K562 (cell line): ENCODE results near the gene CD48. TPM values are rescaled to one million over a fixed set of nuclear protein-coding genes. Genes with fewer than 3 reads are reported as not detected.

Experiments used
- ATAC-seq: fragments of 200-7000 bp; cut with Tn5 transposase; 3 replicates; pipeline ENCODE4 v1.9.1; 2020; ENCODE audit warnings: moderate library complexity
- BruUV-seq: library from RNA; stranded (reverse); fragments of 400-500 nt; replicated peaks from 2 replicates; lab custom pipeline; 2021; lab: Mats Ljungman, UMichigan
- CTCF ChIA-PET: fragments of 300-600 bp; formaldehyde crosslinking; extraction: SDS; loops from one replicate; lab custom pipeline; 2021; ENCODE audit warnings: low intra/inter-chr PET ratio; lab: Yijun Ruan, JAX
- POLR2A ChIA-PET: fragments of 300-600, 350-650 bp; sonication (Branson Sonifier 250); formaldehyde crosslinking; extraction: SDS; loops from one replicate; lab custom pipeline; 2021; ENCODE audit warnings: antibody characterized with exemption, inconsistent platforms; lab: Yijun Ruan, JAX
- DNase-seq, 4 experiments: peaks; one replicate each; pipeline versions ENCODE4 v3.0.0 to v3.0.0-alpha.2; 2011 to 2018; ENCODE audit warnings: low spot score in 3 of 4, mixed read lengths in 3 of 4; ENCODE audit errors: extremely low read depth in 1 of 4
- FAIRE-seq: peaks from 2 replicates; lab custom pipeline; 2011; peaks lifted over from hg19 to GRCh38; lab: Jason Lieb, UNC
- H2AFZ ChIP-seq: 2 replicates; pipeline ENCODE4 v1.6.0; 2011; ENCODE audit warnings: low read depth, low read length, control low read depth, inconsistent platforms
- H3K27ac ChIP-seq: fragments of 200-600 bp; 3 replicates; pipeline ENCODE4 v1.8.0; 2011; ENCODE audit warnings: low read depth, mild to moderate bottlenecking, control low read depth, inconsistent platforms, low read length, moderate library complexity, mixed read lengths; ENCODE audit errors: extremely low read depth
- H3K27me3 ChIP-seq, 2 experiments: fragments of 300-600 bp in 1 of 2; 2 replicates in 1 of 2; 3 replicates in 1 of 2; pipeline versions ENCODE4 v1.6.0 to v1.8.0; 2011; ENCODE audit warnings: inconsistent platforms in 2 of 2, low read length in 2 of 2, mild to moderate bottlenecking in 1 of 2, mixed read lengths in 1 of 2, moderate library complexity in 1 of 2; ENCODE audit not compliant: control insufficient read depth in 2 of 2, insufficient read depth in 2 of 2
- H3K36me3 ChIP-seq: fragments of 300-600 bp; 3 replicates; pipeline ENCODE4 v1.8.0; 2011; ENCODE audit warnings: mild to moderate bottlenecking, low read length, inconsistent platforms; ENCODE audit not compliant: control insufficient read depth, insufficient read depth
- H3K4me1 ChIP-seq, 2 experiments: fragments of 200-600 bp in 1 of 2; replicated peaks in 1 of 2; 2 replicates in 1 of 2; 3 replicates in 1 of 2; pipeline versions ENCODE4 v1.5.1 to v1.8.0; 2011; ENCODE audit warnings: inconsistent platforms in 2 of 2, low read length in 2 of 2, mild to moderate bottlenecking in 1 of 2, mixed read lengths in 1 of 2, moderate library complexity in 1 of 2; ENCODE audit not compliant: control insufficient read depth in 2 of 2, insufficient read depth in 2 of 2
- H3K4me2 ChIP-seq: 2 replicates; pipeline ENCODE4 v1.6.1; 2011; ENCODE audit warnings: low read length, control low read depth, inconsistent platforms, mixed read lengths; ENCODE audit not compliant: insufficient read depth
- H3K4me3 ChIP-seq: fragments of 200-600 bp; sonication (generic), shearing (Covaris generic); 2 replicates; pipeline ENCODE4 v1.5.1; 2016; ENCODE audit warnings: control low read depth, inconsistent platforms
- H3K79me2 ChIP-seq: fragments of 200-600 bp; 3 replicates; pipeline ENCODE4 v1.8.0; 2011; ENCODE audit warnings: low read length, inconsistent platforms; ENCODE audit not compliant: control insufficient read depth, insufficient read depth
- H3K9ac ChIP-seq, 2 experiments: 2 replicates each; pipeline versions ENCODE4 v1.6.0 to v1.6.1; 2011; ENCODE audit warnings: low read depth in 2 of 2, low read length in 2 of 2, control low read depth in 1 of 2, inconsistent platforms in 1 of 2, mild to moderate bottlenecking in 1 of 2, mixed read lengths in 1 of 2; ENCODE audit not compliant: insufficient read depth in 1 of 2
- H3K9me1 ChIP-seq: one replicate; pipeline ENCODE4 v1.6.0; 2011; ENCODE audit warnings: inconsistent platforms, mild to moderate bottlenecking, low read length, moderate library complexity; ENCODE audit not compliant: control insufficient read depth, insufficient read depth
- H3K9me3 ChIP-seq: replicated peaks from 2 replicates; pipeline ENCODE4 v1.5.1; 2011; ENCODE audit warnings: low read depth, low read length, inconsistent platforms; ENCODE audit not compliant: control insufficient read depth, insufficient read depth
- H4K20me1 ChIP-seq: replicated peaks from 2 replicates; pipeline ENCODE4 v1.6.1; 2011; ENCODE audit warnings: low read length, inconsistent platforms, mixed read lengths; ENCODE audit not compliant: control insufficient read depth, insufficient read depth
- MAZ ChIP-seq, 2 experiments: fragments of 450-650 bp in 1 of 2; sonication (generic) in 1 of 2; formaldehyde crosslinking; IDR thresholded peaks in 1 of 2; conservative IDR thresholded peaks in 1 of 2; 2 replicates each; pipeline versions ENCODE4 v1.4.0 to v1.5.0; 2020; ENCODE audit warnings: mild to moderate bottlenecking in 1 of 2, missing genetic modification reagents in 1 of 2
- PKNOX1 ChIP-seq: fragments of 450-650 bp; IDR thresholded peaks from 2 replicates; pipeline ENCODE4 v1.6.1; 2016
- RHOXF2B ChIP-seq: fragments of 250-450 bp; sonication (Bioruptor Pico); conservative IDR thresholded peaks from 2 replicates; pipeline ENCODE4 v1.5.1; 2021
- TBL1XR1 ChIP-seq, 2 experiments: IDR thresholded peaks; 2 replicates each; pipeline ENCODE4 v1.6.1; 2012; ENCODE audit warnings: improper control_type of control experiment in 2 of 2, low read length in 2 of 2, mild to moderate bottlenecking in 1 of 2
- TFE3 ChIP-seq: fragments of 450-650 bp; formaldehyde crosslinking; IDR thresholded peaks from 2 replicates; pipeline ENCODE4 v1.4.0; 2020; ENCODE audit warnings: mild to moderate bottlenecking, mixed read lengths
- ZNF121 ChIP-seq: sonication (generic); formaldehyde crosslinking; conservative IDR thresholded peaks from 2 replicates; pipeline ENCODE4 v1.8.0; 2022; ENCODE audit warnings: missing genetic modification reagents
- ZNF24 ChIP-seq: fragments of 450-650 bp; IDR thresholded peaks from 2 replicates; pipeline ENCODE4 v1.6.1; 2016
- ZNF766 ChIP-seq: fragments of 200-800 bp; sonication (Bioruptor generic); conservative IDR thresholded peaks from 2 replicates; pipeline ENCODE4 v1.6.1; 2016; ENCODE audit warnings: missing genetic modification characterization, missing compliant biosample characterization
- ZNF830 ChIP-seq: fragments of 250-450 bp; sonication (Bioruptor Pico); IDR thresholded peaks from 2 replicates; pipeline ENCODE4 v1.5.0; 2021; ENCODE audit warnings: mild to moderate bottlenecking
- WGBS: fragments of 100-300 bp; shearing (Covaris generic); methylation state at CpG from one replicate; pipeline ENCODE4 v1.1.6; 2016; ENCODE audit warnings: low coverage, mixed read lengths; ENCODE audit not compliant: insufficient coverage; ENCODE audit errors: missing lambda C conversion rate; 5-methylcytosine and 5-hydroxymethylcytosine counted together
- in situ Hi-C: fragments of 300-500 bp; cut with MboI; formaldehyde crosslinking; loops from 4 replicates; pipeline ENCODE4 v1.15.0; 2018; ENCODE audit warnings: inconsistent platforms, mixed read lengths
- intact Hi-C: fragments of 100-400 bp; cut with micrococcal nuclease; formaldehyde crosslinking; loops from 2 replicates; pipeline ENCODE4 v1.14.2; 2022
- polyA plus RNA-seq, 8 experiments: library from polyadenylated mRNA; depleted of rRNA in 4 of 8; stranded (reverse) in 5 of 8; unstranded in 3 of 8; fragments of >200 nt; fragmentation: Nextera tagmentation in 2 of 8; fragmentation: Illumina TruSeq in 1 of 8; extraction: Ambion mirVana in 2 of 8; extraction: Trizol in 1 of 8; gene quantifications; 2 replicates each; pipeline versions ENCODE4 v1.2.1 to v1.2.3, GENCODE V29; 2011 to 2014; ENCODE audit warnings: inconsistent platforms in 1 of 8, missing spikeins in 1 of 8
- total RNA-seq, 7 experiments: library from RNA; depleted of rRNA in 6 of 7; stranded (reverse); fragments of >200 nt in 6 of 7; fragmentation: Illumina TruSeq in 2 of 7; extraction: Trizol in 2 of 7; gene quantifications; 2 replicates each; pipeline versions ENCODE4 v1.2.1 to v1.2.3, GENCODE V29; 2011 to 2021; ENCODE audit warnings: low replicate concordance in 1 of 7
- TF ChIP-seq, protein P1 (sequence below): fragments of 450-650 bp; IDR thresholded peaks from 2 replicates; pipeline ENCODE4 v1.6.1; 2016; ENCODE audit warnings: low read depth, mild to moderate bottlenecking, moderate library complexity
- TF ChIP-seq, protein P2 (sequence below): fragments of 450-650 bp; IDR thresholded peaks from 2 replicates; pipeline ENCODE4 v1.6.1; 2016; ENCODE audit warnings: borderline replicate concordance
- TF ChIP-seq, protein P3 (sequence below): fragments of 200-800 bp; sonication (Bioruptor generic); IDR thresholded peaks from 2 replicates; pipeline ENCODE4 v1.6.1; 2017; ENCODE audit warnings: missing genetic modification characterization, missing compliant biosample characterization

CD48 gene
- total and polyA plus RNA-seq, 9 of the 15 experiments (the other 6 are each of a cell fraction or from before 2014, with no cell fraction given), result 0.10 to 0.42 (median 0.29) TPM; not detected in 3

DNA sequence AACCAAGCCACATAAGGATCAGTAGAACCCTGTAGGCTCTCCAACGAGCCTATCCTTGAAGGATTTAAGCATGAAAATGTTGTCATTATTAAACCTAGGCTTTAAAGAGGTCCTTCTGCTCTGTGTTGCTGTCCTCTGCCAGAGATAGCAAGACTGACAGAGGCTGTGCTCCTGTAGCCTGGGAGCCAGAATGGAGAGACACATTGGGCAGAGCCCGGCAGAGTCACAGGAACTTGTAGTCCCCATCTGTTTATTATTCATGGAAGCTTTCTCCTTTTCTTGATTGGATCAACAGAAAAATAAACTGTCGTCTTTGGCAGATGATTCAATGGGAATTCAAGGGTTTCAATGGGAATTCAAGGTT, 45.6 kb downstream of the CD48 start:
- no peak for DNase-seq
- BruUV-seq, result no TSS peak
- intact Hi-C loops, result loop anchor here (5.0 kb wide), 2 partner anchors 39 to 124 kb away; no protein-coding TSS in a partner anchor
- CTCF ChIA-PET, result no interaction called here
- POLR2A ChIA-PET, result interaction anchor here (0.6 to 1.7 kb wide), 3 partner anchors 9 to 104 kb away, joined by 3 to 6 read pairs (median 3); no protein-coding TSS in a partner anchor
- Histone ChIP-seq H3K9me1 (no peaks in the 10 kb centered on the region), H4K20me1 (no peaks in the 10 kb centered on the region), H3K4me1 (peaks cover 3 to 26% of the 10 kb centered on the region in 2 experiments; a peak in 4 of 5 replicates), H3K27ac (peak overlapping the region; percentile 84), H2AFZ (peak overlapping the region; percentile 96), H3K4me3 (no peak overlapping the region), H3K27me3 (no peaks in the 10 kb centered on the region), H3K4me2 (peak overlapping the region; percentile 72), H3K36me3 (no peaks in the 10 kb centered on the region), H3K79me2 (no peaks in the 10 kb centered on the region), H3K9ac (peak overlapping the region in 1 of 2 experiments; percentile 45; a peak in 3 of 4 replicates), H3K9me3 (0 out of 2 replicates have a peak, but pooled peaks cover 3% of the 10 kb centered on the region)
- 3% methylated on average over 3 of the region's 3 CpGs for WGBS
- FAIRE-seq, result no peak
- peak; percentile 87 for ATAC-seq
- in situ Hi-C loops, result no loop called here
- TF ChIP-seq TFE3 (no peak), ZNF121 (CRISPR knock-in tag) (no peak), RHOXF2B (0 out of 2 replicates have a peak, but pooled peaks have one; percentile 21), TBL1XR1 (IDR thresholded peaks at IDR 0.05; ENCODE audit: low read length in 2 of 2) (0 out of 4 replicates have a peak, but pooled peaks of 1 of the 2 experiments have one; percentile 6), ZNF766 (no peak), ZNF24 (no peak), ZNF830 (no peak), MAZ (CRISPR knock-in tag; conservative IDR thresholded peaks at IDR 0.05 in 1 of 2, IDR thresholded peaks at IDR 0.05 in 1 of 2) (0 out of 4 replicates have a peak, but pooled peaks of 1 of the 2 experiments have one; percentile 0), PKNOX1 (peak; percentile 51)
- TF ChIP-seq, protein P1, sequence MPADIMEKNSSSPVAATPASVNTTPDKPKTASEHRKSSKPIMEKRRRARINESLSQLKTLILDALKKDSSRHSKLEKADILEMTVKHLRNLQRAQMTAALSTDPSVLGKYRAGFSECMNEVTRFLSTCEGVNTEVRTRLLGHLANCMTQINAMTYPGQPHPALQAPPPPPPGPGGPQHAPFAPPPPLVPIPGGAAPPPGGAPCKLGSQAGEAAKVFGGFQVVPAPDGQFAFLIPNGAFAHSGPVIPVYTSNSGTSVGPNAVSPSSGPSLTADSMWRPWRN, result no peak
- TF ChIP-seq, protein P2, sequence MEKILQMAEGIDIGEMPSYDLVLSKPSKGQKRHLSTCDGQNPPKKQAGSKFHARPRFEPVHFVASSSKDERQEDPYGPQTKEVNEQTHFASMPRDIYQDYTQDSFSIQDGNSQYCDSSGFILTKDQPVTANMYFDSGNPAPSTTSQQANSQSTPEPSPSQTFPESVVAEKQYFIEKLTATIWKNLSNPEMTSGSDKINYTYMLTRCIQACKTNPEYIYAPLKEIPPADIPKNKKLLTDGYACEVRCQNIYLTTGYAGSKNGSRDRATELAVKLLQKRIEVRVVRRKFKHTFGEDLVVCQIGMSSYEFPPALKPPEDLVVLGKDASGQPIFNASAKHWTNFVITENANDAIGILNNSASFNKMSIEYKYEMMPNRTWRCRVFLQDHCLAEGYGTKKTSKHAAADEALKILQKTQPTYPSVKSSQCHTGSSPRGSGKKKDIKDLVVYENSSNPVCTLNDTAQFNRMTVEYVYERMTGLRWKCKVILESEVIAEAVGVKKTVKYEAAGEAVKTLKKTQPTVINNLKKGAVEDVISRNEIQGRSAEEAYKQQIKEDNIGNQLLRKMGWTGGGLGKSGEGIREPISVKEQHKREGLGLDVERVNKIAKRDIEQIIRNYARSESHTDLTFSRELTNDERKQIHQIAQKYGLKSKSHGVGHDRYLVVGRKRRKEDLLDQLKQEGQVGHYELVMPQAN, result no peak
- TF ChIP-seq, protein P3, sequence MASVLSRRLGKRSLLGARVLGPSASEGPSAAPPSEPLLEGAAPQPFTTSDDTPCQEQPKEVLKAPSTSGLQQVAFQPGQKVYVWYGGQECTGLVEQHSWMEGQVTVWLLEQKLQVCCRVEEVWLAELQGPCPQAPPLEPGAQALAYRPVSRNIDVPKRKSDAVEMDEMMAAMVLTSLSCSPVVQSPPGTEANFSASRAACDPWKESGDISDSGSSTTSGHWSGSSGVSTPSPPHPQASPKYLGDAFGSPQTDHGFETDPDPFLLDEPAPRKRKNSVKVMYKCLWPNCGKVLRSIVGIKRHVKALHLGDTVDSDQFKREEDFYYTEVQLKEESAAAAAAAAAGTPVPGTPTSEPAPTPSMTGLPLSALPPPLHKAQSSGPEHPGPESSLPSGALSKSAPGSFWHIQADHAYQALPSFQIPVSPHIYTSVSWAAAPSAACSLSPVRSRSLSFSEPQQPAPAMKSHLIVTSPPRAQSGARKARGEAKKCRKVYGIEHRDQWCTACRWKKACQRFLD, result 0 out of 2 replicates have a peak, but pooled peaks have one; percentile 16
